ENCODE results near the gene PTPRN.
"Not testable (repeated sequence)": the region's sequence is repeated elsewhere in the genome, so short reads cannot be mapped to it uniquely, and the experiment has no call there.

Gene PTPRN

GRCh38 chr2:219306047-219306446 lies 3.2 kb downstream of the PTPRN start:
- DNase-seq = no peak

GRCh38 chr2:219304223-219304622 lies 5.0 kb downstream of the PTPRN start:
- DNase-seq = no peak

- no peak for DNase-seq
Measured at GRCh38 chr2:219302412-219302968, 6.7 kb downstream of the PTPRN start.

- no peak for DNase-seq
Measured at GRCh38 chr2:219300022-219300421, 9.2 kb downstream of the PTPRN start.

- DNase-seq = no peak
Measured at GRCh38 chr2:219299372-219299760, 9.8 kb downstream of the PTPRN start.

- DNase-seq = peak; percentile 89
Measured at GRCh38 chr2:219298759-219299371, 10.3 kb downstream of the PTPRN start.

- no peak for DNase-seq
Measured at GRCh38 chr2:219297766-219298456, 11.3 kb downstream of the PTPRN start.

- no peak for DNase-seq
Measured at GRCh38 chr2:219296631-219297391, 12.4 kb downstream of the PTPRN start.

GRCh38 chr2:219296142-219296541 lies 13.1 kb downstream of the PTPRN start:
- DNase-seq = no peak

- peak; percentile 93 for DNase-seq
Measured at GRCh38 chr2:219294356-219295351, 14.5 kb downstream of the PTPRN start.

GRCh38 chr2:219293736-219294231 lies 15.4 kb downstream of the PTPRN start:
- no peak for DNase-seq

- DNase-seq = no peak
Measured at GRCh38 chr2:219292616-219293015, 16.6 kb downstream of the PTPRN start.

- no peak for DNase-seq
Measured at GRCh38 chr2:219291910-219292490, 17.2 kb downstream of the PTPRN start.

GRCh38 chr2:219291394-219291793 lies 17.8 kb downstream of the PTPRN start:
- no peak for DNase-seq

GRCh38 chr2:219290381-219291171 lies 18.6 kb downstream of the PTPRN start:
- DNase-seq = no peak

- DNase-seq = no peak
Measured at GRCh38 chr2:219289537-219290361, 19.5 kb downstream of the PTPRN start.

- DNase-seq = no peak
Measured at GRCh38 chr2:219289195-219289536, 20.0 kb downstream of the PTPRN start.

- DNase-seq = no peak
Measured at GRCh38 chr2:219287580-219288265, 21.5 kb downstream of the PTPRN start.

GRCh38 chr2:219287116-219287440 lies 22.1 kb downstream of the PTPRN start:
- DNase-seq = not testable (repeated sequence)

All from activated CD4-positive, alpha-beta T cell treated with anti-CD3 and anti-CD28 coated beads, Interleukin-10, Interleukin-2, amounts not matched to agents 100 ng/mL and 50 ng/mL, durations not matched to agents 16 hours and 8 hours (primary cell).